ENCODE data around the gene RAB7B.

The RAB7B gene

GRCh38 chr1:206041640-206042039 lies 38.4 kb upstream of the RAB7B start:
- no peak overlapping the region for H3K23ac ChIP-seq (ENCODE audit: low read depth, low read length, poor library complexity)
- no peak overlapping the region for H4K8ac ChIP-seq (ENCODE audit: low read depth, low read length)
- peaks cover 0 to 26% (median 2%) of the 10 kb centered on the region in 3 experiments for H3K27me3 ChIP-seq (ENCODE audit: control insufficient read depth in 3 of 3, insufficient read depth in 3 of 3, low read depth in 1 of 3, low read length in 3 of 3)
- no peaks in the 10 kb centered on the region for H3K79me1 ChIP-seq (ENCODE audit: low read depth, low read length)
- peak overlapping the region; percentile 89 for H3K14ac ChIP-seq (ENCODE audit: low read length)
- H2AK5ac ChIP-seq (ENCODE audit: low read depth, low read length) = no peak overlapping the region
- no peak overlapping the region for H3K27ac ChIP-seq (replicated peaks; ENCODE audit: low read length)
- H3K4me3 ChIP-seq (ENCODE audit: low read length in 2 of 2) = no peak overlapping the region
- peak overlapping the region; percentile 59 for H2AFZ ChIP-seq (ENCODE audit: low read length)
- no peak for DNase-seq (ENCODE audit: low spot score)
- H2BK5ac ChIP-seq (ENCODE audit: low read length) = no peak overlapping the region
- no peak overlapping the region for H3K4me2 ChIP-seq (ENCODE audit: insufficient read depth, low read length, poor library complexity, severe bottlenecking)
- H2BK120ac ChIP-seq (ENCODE audit: low read depth, low read length) = no peak overlapping the region
- no CpG with 5 or more reads among the region's 7 CpGs for WGBS, 2 donors (ENCODE audit: extremely low coverage in 2 of 2, insufficient read length in 2 of 2, insufficient replicate concordance in 1 of 2)
- peak overlapping the region; percentile 72 for H3K9ac ChIP-seq (ENCODE audit: low read depth, low read length, poor library complexity)
- peak overlapping the region; percentile 41 for H2BK12ac ChIP-seq (ENCODE audit: low read length)
- H3K36me3 ChIP-seq (replicated peaks in 1 of 2; ENCODE audit: control insufficient read depth in 2 of 2, insufficient read depth in 2 of 2, low read length in 2 of 2) = no peaks in the 10 kb centered on the region
- H3K4me1 ChIP-seq (ENCODE audit: control insufficient read depth in 2 of 2, insufficient read depth in 1 of 2, low read depth in 1 of 2, low read length in 2 of 2) = peaks cover 0 to 10% of the 10 kb centered on the region in 2 donors
- H2BK15ac ChIP-seq (ENCODE audit: low read length) = no peak overlapping the region
- H4K91ac ChIP-seq (ENCODE audit: low read depth, low read length, poor library complexity) = no peak overlapping the region
- no peaks in the 10 kb centered on the region for H3K9me3 ChIP-seq (replicated peaks in 1 of 2; ENCODE audit: control insufficient read depth in 2 of 2, insufficient read depth in 1 of 2, low read depth in 1 of 2, low read length in 2 of 2)
- H3K4ac ChIP-seq (ENCODE audit: low read length) = no peak overlapping the region
- H3K18ac ChIP-seq (ENCODE audit: low read length) = peak overlapping the region; percentile 76

DNA sequence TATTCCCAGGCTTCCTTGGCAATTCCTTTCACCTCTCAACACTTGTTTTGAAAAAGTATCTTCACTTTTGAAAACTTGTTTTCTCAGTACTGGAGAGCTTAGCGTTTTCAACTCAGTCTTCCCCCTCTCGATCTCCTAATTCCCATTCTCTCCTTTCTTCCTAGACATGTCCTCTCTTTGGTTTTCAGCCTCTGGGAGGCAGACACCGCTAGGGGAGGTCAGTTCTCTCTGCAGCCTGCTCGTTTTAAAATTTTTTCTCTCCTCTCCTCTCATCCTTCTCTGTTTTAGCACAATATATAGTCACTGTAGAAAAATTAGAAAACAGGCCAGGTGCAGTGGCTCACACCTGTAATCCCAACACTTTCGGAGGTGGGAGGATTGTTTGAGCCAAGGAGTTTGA lies 37.1 kb upstream of the RAB7B start:
- no peak overlapping the region for H2AFZ ChIP-seq (ENCODE audit: low read length)
- no peak overlapping the region for H3K4me2 ChIP-seq (ENCODE audit: insufficient read depth, low read length, poor library complexity, severe bottlenecking)

DNA sequence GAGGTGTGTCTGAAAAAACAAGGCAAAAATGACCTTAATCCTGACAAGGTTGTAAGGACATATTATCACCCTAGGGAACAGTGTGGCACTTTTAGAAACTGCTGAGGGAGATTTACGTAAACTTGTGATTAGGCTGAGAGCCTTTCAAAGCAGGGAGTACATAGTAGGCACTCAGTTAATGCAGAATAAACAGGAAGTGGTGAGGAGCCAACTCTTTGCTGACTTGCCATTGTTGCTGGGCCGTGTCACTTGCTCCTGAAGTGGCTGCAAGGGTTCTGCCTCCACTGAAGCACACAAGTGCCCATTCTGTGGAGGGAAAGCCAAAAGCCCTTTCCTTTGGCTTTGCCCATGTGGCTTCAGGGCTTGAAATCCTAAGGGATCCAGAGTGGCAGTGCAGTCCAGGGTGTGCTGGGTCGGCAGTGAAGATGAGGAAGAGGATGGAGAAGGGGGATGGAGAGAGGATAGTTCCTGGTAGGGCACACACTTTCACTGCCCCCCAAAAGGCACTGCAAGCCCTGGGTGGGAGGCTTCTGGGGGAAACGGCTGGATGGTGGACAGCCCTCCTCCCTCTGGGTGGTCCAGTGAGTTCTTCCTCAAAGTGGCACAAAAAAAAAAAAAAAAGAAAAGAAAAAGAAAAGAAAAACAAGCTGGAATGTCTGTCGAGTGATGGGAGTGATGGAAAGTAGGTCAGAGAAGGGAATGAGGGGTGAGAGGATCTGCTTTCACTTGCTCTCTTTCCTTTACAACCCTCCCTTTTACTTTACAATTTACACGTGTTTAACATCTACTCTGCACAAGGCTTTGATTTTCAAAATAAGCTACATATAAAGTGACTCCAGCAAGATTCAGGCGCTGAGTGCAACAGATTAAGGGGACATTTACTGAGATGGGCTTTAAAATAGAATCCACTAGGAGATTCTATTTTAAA lies 36.1 kb upstream of the RAB7B start:
- Histone ChIP-seq H3K4me1 (ENCODE audit: control insufficient read depth in 2 of 2, insufficient read depth in 1 of 2, low read depth in 1 of 2, low read length in 2 of 2) (peaks cover 0 to 10% of the 10 kb centered on the region in 2 donors), H2AK5ac (ENCODE audit: low read depth, low read length) (peak overlapping the region; percentile 85), H3K4me3 (ENCODE audit: low read length in 2 of 2) (no peak overlapping the region), H3K4me2 (ENCODE audit: insufficient read depth, low read length, poor library complexity, severe bottlenecking) (no peak overlapping the region), H3K23ac (ENCODE audit: low read depth, low read length, poor library complexity) (no peak overlapping the region), H3K9me3 (replicated peaks in 1 of 2; ENCODE audit: control insufficient read depth in 2 of 2, insufficient read depth in 1 of 2, low read depth in 1 of 2, low read length in 2 of 2) (no peaks in the 10 kb centered on the region), H2BK12ac (ENCODE audit: low read length) (no peak overlapping the region), H3K36me3 (replicated peaks in 1 of 2; ENCODE audit: control insufficient read depth in 2 of 2, insufficient read depth in 2 of 2, low read length in 2 of 2) (no peaks in the 10 kb centered on the region), H3K14ac (ENCODE audit: low read length) (no peak overlapping the region), H4K91ac (ENCODE audit: low read depth, low read length, poor library complexity) (no peak overlapping the region), H2BK120ac (ENCODE audit: low read depth, low read length) (no peak overlapping the region), H2BK5ac (ENCODE audit: low read length) (no peak overlapping the region), H2AFZ (ENCODE audit: low read length) (no peak overlapping the region), H3K79me1 (ENCODE audit: low read depth, low read length) (no peaks in the 10 kb centered on the region), H4K8ac (ENCODE audit: low read depth, low read length) (no peak overlapping the region), H3K18ac (ENCODE audit: low read length) (no peak overlapping the region), H3K9ac (ENCODE audit: low read depth, low read length, poor library complexity) (no peak overlapping the region), H3K27me3 (ENCODE audit: control insufficient read depth in 3 of 3, insufficient read depth in 3 of 3, low read depth in 1 of 3, low read length in 3 of 3) (peaks cover 0 to 33% (median 2%) of the 10 kb centered on the region in 3 experiments), H3K4ac (ENCODE audit: low read length) (no peak overlapping the region), H2BK15ac (ENCODE audit: low read length) (peak overlapping the region; percentile 75), H3K27ac (replicated peaks; ENCODE audit: low read length) (no peak overlapping the region)
- no CpG with 5 or more reads among the region's 7 CpGs for WGBS, 2 donors (ENCODE audit: extremely low coverage in 2 of 2, insufficient read length in 2 of 2, insufficient replicate concordance in 1 of 2)
- DNase-seq (ENCODE audit: low spot score) = no peak

More for the DNA sequence above, 37.1 kb upstream of the RAB7B start:
- no peak overlapping the region for H3K4me3 ChIP-seq (ENCODE audit: low read length in 2 of 2)
- no CpG with 5 or more reads among the region's 5 CpGs for WGBS, 2 donors (ENCODE audit: extremely low coverage in 2 of 2, insufficient read length in 2 of 2, insufficient replicate concordance in 1 of 2)
- no peak overlapping the region for H3K14ac ChIP-seq (ENCODE audit: low read length)
- H2BK15ac ChIP-seq (ENCODE audit: low read length) = no peak overlapping the region
- DNase-seq (ENCODE audit: low spot score) = no peak
- H2BK5ac ChIP-seq (ENCODE audit: low read length) = no peak overlapping the region
- H2BK120ac ChIP-seq (ENCODE audit: low read depth, low read length) = no peak overlapping the region
- no peak overlapping the region for H3K4ac ChIP-seq (ENCODE audit: low read length)
- H3K4me1 ChIP-seq (ENCODE audit: control insufficient read depth in 2 of 2, insufficient read depth in 1 of 2, low read depth in 1 of 2, low read length in 2 of 2) = peaks cover 0 to 10% of the 10 kb centered on the region in 2 donors
- no peak overlapping the region for H3K9ac ChIP-seq (ENCODE audit: low read depth, low read length, poor library complexity)
- H3K27me3 ChIP-seq (ENCODE audit: control insufficient read depth in 3 of 3, insufficient read depth in 3 of 3, low read depth in 1 of 3, low read length in 3 of 3) = peaks cover 0 to 32% (median 2%) of the 10 kb centered on the region in 3 experiments
- H3K27ac ChIP-seq (replicated peaks; ENCODE audit: low read length) = no peak overlapping the region
- H3K9me3 ChIP-seq (replicated peaks in 1 of 2; ENCODE audit: control insufficient read depth in 2 of 2, insufficient read depth in 1 of 2, low read depth in 1 of 2, low read length in 2 of 2) = no peaks in the 10 kb centered on the region
- H3K18ac ChIP-seq (ENCODE audit: low read length) = no peak overlapping the region
- H4K8ac ChIP-seq (ENCODE audit: low read depth, low read length) = no peak overlapping the region
- no peaks in the 10 kb centered on the region for H3K36me3 ChIP-seq (replicated peaks in 1 of 2; ENCODE audit: control insufficient read depth in 2 of 2, insufficient read depth in 2 of 2, low read length in 2 of 2)
- no peak overlapping the region for H3K23ac ChIP-seq (ENCODE audit: low read depth, low read length, poor library complexity)
- no peak overlapping the region for H2BK12ac ChIP-seq (ENCODE audit: low read length)
- H3K79me1 ChIP-seq (ENCODE audit: low read depth, low read length) = no peaks in the 10 kb centered on the region
- H4K91ac ChIP-seq (ENCODE audit: low read depth, low read length, poor library complexity) = no peak overlapping the region
- H2AK5ac ChIP-seq (ENCODE audit: low read depth, low read length) = no peak overlapping the region

DNA sequence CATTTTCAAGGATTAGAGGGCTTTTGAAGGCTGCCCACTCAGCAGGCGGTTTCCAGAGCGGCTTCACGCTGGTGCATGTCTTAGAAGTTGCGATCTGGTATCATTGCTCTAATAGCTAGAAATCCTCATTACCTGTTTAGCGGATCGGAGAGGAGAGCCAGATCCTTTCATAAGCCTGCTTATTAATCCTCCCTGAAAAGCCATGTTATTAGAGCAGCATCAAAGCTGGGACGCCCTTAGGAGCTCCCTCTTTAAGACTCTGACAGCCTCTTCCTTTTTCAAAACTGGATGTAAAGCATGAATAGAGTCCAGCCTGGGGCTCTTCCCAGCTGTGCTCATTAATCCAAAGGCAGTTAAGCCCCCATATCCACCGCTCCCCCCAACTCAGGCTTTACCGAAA lies 34.4 kb upstream of the RAB7B start:
- Histone ChIP-seq H3K4me2 (ENCODE audit: insufficient read depth, low read length, poor library complexity, severe bottlenecking) (no peak overlapping the region), H2AK5ac (ENCODE audit: low read depth, low read length) (no peak overlapping the region), H3K27me3 (ENCODE audit: control insufficient read depth in 3 of 3, insufficient read depth in 3 of 3, low read depth in 1 of 3, low read length in 3 of 3) (peaks cover 0 to 35% (median 2%) of the 10 kb centered on the region in 3 experiments), H3K79me1 (ENCODE audit: low read depth, low read length) (no peaks in the 10 kb centered on the region), H4K8ac (ENCODE audit: low read depth, low read length) (no peak overlapping the region), H2BK120ac (ENCODE audit: low read depth, low read length) (no peak overlapping the region), H2BK5ac (ENCODE audit: low read length) (no peak overlapping the region), H3K4me3 (ENCODE audit: low read length in 2 of 2) (no peak overlapping the region), H3K36me3 (replicated peaks in 1 of 2; ENCODE audit: control insufficient read depth in 2 of 2, insufficient read depth in 2 of 2, low read length in 2 of 2) (no peaks in the 10 kb centered on the region), H2AFZ (ENCODE audit: low read length) (no peak overlapping the region), H2BK12ac (ENCODE audit: low read length) (no peak overlapping the region), H3K14ac (ENCODE audit: low read length) (no peak overlapping the region), H3K4me1 (ENCODE audit: control insufficient read depth in 2 of 2, insufficient read depth in 1 of 2, low read depth in 1 of 2, low read length in 2 of 2) (peaks cover 0 to 10% of the 10 kb centered on the region in 2 donors), H3K9me3 (replicated peaks in 1 of 2; ENCODE audit: control insufficient read depth in 2 of 2, insufficient read depth in 1 of 2, low read depth in 1 of 2, low read length in 2 of 2) (peaks cover 0 to 2% of the 10 kb centered on the region in 2 donors), H3K18ac (ENCODE audit: low read length) (no peak overlapping the region), H3K27ac (replicated peaks; ENCODE audit: low read length) (no peak overlapping the region), H4K91ac (ENCODE audit: low read depth, low read length, poor library complexity) (no peak overlapping the region), H3K23ac (ENCODE audit: low read depth, low read length, poor library complexity) (no peak overlapping the region), H3K9ac (ENCODE audit: low read depth, low read length, poor library complexity) (no peak overlapping the region), H2BK15ac (ENCODE audit: low read length) (no peak overlapping the region), H3K4ac (ENCODE audit: low read length) (no peak overlapping the region)
- no peak for DNase-seq (ENCODE audit: low spot score)
- no CpG with 5 or more reads among the region's 9 CpGs for WGBS, 2 donors (ENCODE audit: extremely low coverage in 2 of 2, insufficient read length in 2 of 2, insufficient replicate concordance in 1 of 2)

Data from neuronal stem cell (in vitro differentiated cells).